DOHH2 (cell line): ENCODE results near the gene ALG6.

Experiments used
- H3F3A ChIP-seq: fragments of 200-600 bp; sonication (generic), shearing (Covaris generic); 2 replicates; pipeline ENCODE4 v1.6.0; 2016; ENCODE audit warnings: antibody characterized with exemption, mild to moderate bottlenecking; ENCODE audit not compliant: control insufficient read depth, insufficient read depth
- H3K27ac ChIP-seq: fragments of 200-600 bp; sonication (generic); 2 replicates; pipeline ENCODE4 v1.5.1; 2014; ENCODE audit warnings: low read depth, mild to moderate bottlenecking, low read length, moderate library complexity
- H3K27me3 ChIP-seq: fragments of 200-600 bp; sonication (generic); 2 replicates; pipeline ENCODE4 v1.6.1; 2014; ENCODE audit warnings: mild to moderate bottlenecking, low read length, mixed read lengths; ENCODE audit not compliant: control insufficient read depth
- H3K36me3 ChIP-seq: fragments of 200-600 bp; sonication (generic); 2 replicates; pipeline ENCODE4 v1.6.1; 2014; ENCODE audit warnings: mild to moderate bottlenecking, low read length, moderate library complexity, mixed read lengths; ENCODE audit not compliant: control insufficient read depth
- H3K4me1 ChIP-seq: fragments of 200-600 bp; sonication (generic); 2 replicates; pipeline ENCODE4 v1.6.1; 2014; ENCODE audit warnings: mild to moderate bottlenecking, low read length, mixed read lengths; ENCODE audit not compliant: control insufficient read depth
- H3K4me2 ChIP-seq: fragments of 200-600 bp; sonication (generic); 2 replicates; pipeline ENCODE4 v1.6.0; 2014; ENCODE audit warnings: mild to moderate bottlenecking, low read length, moderate library complexity
- H3K4me3 ChIP-seq: fragments of 200-600 bp; sonication (generic); 2 replicates; pipeline ENCODE4 v1.5.1; 2014; ENCODE audit warnings: mild to moderate bottlenecking, low read length, mixed read lengths
- H3K79me2 ChIP-seq: fragments of 200-600 bp; sonication (generic); 2 replicates; pipeline ENCODE4 v1.6.1; 2014; ENCODE audit warnings: mild to moderate bottlenecking, low read length, mixed read lengths; ENCODE audit not compliant: control insufficient read depth
- H3K9me2 ChIP-seq: fragments of 200-600 bp; sonication (generic); replicated peaks from 2 replicates; pipeline ENCODE4 v1.6.1; 2014; ENCODE audit warnings: mild to moderate bottlenecking, low read length, mixed read lengths; ENCODE audit not compliant: control insufficient read depth
- H3K9me3 ChIP-seq: fragments of 200-600 bp; sonication (generic); 2 replicates; pipeline ENCODE4 v1.6.1; 2014; ENCODE audit warnings: antibody characterized with exemption, low read length, mixed read lengths; ENCODE audit not compliant: control insufficient read depth, insufficient read depth
- H4K20me1 ChIP-seq: fragments of 200-600 bp; sonication (generic); 2 replicates; pipeline ENCODE4 v1.6.0; 2014; ENCODE audit warnings: low read depth, mild to moderate bottlenecking, antibody characterized with exemption, low read length, moderate library complexity; ENCODE audit not compliant: control insufficient read depth, insufficient read depth
- CTCF ChIP-seq: fragments of 200-600 bp; sonication (generic); IDR thresholded peaks from one replicate; pipeline ENCODE4 v1.5.1; 2014; ENCODE audit warnings: antibody characterized with exemption, mild to moderate bottlenecking, low read depth, low read length; ENCODE audit not compliant: poor library complexity, severe bottlenecking
- EZH2phosphoT487 ChIP-seq: fragments of 200-600 bp; sonication (generic); IDR thresholded peaks from 2 replicates; pipeline ENCODE4 v1.6.1; 2017; ENCODE audit warnings: borderline replicate concordance, mild to moderate bottlenecking, antibody characterized with exemption, low read length, moderate library complexity, mixed read lengths

Gene ALG6

GRCh38 chr1:63319046-63320021, 48.1 kb upstream of the ALG6 start:
- no peaks in the 10 kb centered on the region for H3F3A ChIP-seq
- no peaks in the 10 kb centered on the region for H3K9me2 ChIP-seq
- peaks cover 12% of the 10 kb centered on the region for H3K4me1 ChIP-seq
- no peak overlapping the region for H3K4me3 ChIP-seq
- H3K4me2 ChIP-seq, result no peak overlapping the region
- H3K36me3 ChIP-seq, result no peaks in the 10 kb centered on the region
- no peaks in the 10 kb centered on the region for H3K79me2 ChIP-seq
- H4K20me1 ChIP-seq, result no peaks in the 10 kb centered on the region
- no peaks in the 10 kb centered on the region for H3K27me3 ChIP-seq
- H3K27ac ChIP-seq, result no peak overlapping the region
- peaks cover 4% of the 10 kb centered on the region; the same call in 1 of the 2 replicates for H3K9me3 ChIP-seq
- TF ChIP-seq EZH2phosphoT487 (no peak), CTCF (no peak)

- no peak overlapping the region for H3K4me2 ChIP-seq
- H3K36me3 ChIP-seq, result no peaks in the 10 kb centered on the region
- no peaks in the 10 kb centered on the region for H3K27me3 ChIP-seq
- H4K20me1 ChIP-seq, result no peaks in the 10 kb centered on the region
- H3F3A ChIP-seq, result peaks cover 2% of the 10 kb centered on the region; the same call in 1 of the 2 replicates
- no peaks in the 10 kb centered on the region for H3K79me2 ChIP-seq
- H3K9me2 ChIP-seq, result no peaks in the 10 kb centered on the region
- TF ChIP-seq EZH2phosphoT487 (no peak), CTCF (no peak)
- H3K4me3 ChIP-seq, result no peak overlapping the region
- H3K9me3 ChIP-seq, result peaks cover 4% of the 10 kb centered on the region; the same call in 1 of the 2 replicates
- H3K4me1 ChIP-seq, result peaks cover 12% of the 10 kb centered on the region
- H3K27ac ChIP-seq, result no peak overlapping the region
Observed at GRCh38 chr1:63320022-63320721, 47.3 kb upstream of the ALG6 start.

GRCh38 chr1:63321066-63321784, 46.2 kb upstream of the ALG6 start:
- Histone ChIP-seq H3K4me3 (no peak overlapping the region), H3K36me3 (no peaks in the 10 kb centered on the region), H3K4me2 (no peak overlapping the region), H3F3A (peaks cover 5% of the 10 kb centered on the region; the same call in 1 of the 2 replicates), H4K20me1 (no peaks in the 10 kb centered on the region), H3K4me1 (peaks cover 12% of the 10 kb centered on the region), H3K79me2 (no peaks in the 10 kb centered on the region), H3K27me3 (no peaks in the 10 kb centered on the region), H3K9me3 (peaks cover 4% of the 10 kb centered on the region; the same call in 1 of the 2 replicates), H3K27ac (no peak overlapping the region), H3K9me2 (no peaks in the 10 kb centered on the region)
- TF ChIP-seq EZH2phosphoT487, result no peak
- no peak for TF ChIP-seq CTCF
